Measurements from ENCODE around the gene GFOD2.
A peak's percentile ranks its signal among the peaks of the same experiment; 100 is the strongest.

Gene GFOD2

DNA sequence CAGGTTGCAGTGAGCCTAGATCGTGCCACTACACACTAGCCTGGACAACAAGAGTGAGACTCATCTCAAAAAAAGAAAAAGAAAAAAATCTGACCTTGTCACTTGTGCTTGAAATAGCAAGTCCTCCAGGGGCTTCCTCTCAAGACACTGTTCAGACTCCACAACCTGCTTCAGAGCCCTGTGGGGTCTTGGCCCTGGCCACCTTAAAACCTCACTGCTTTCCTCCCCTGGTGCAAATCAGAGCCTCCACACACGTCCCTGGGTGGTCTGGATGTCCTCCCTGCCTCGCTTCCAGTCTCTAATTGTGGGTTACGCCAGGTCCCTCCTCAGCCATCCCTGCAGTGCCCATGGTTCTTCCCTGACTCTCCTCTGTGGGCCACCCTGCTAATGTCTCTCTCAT, 63.8 kb downstream of the GFOD2 start:
- TF ChIP-seq ZC3H10 (CRISPR knock-in tag; IDR thresholded peaks at IDR 0.05) (no peak), ZNF565 (CRISPR knock-in tag; conservative IDR thresholded peaks at IDR 0.05; ENCODE audit: low read depth) (no peak), ZFP30 (CRISPR knock-in tag; IDR thresholded peaks at IDR 0.05) (no peak), SNAI2 (CRISPR knock-in tag; IDR thresholded peaks at IDR 0.05) (no peak), CSDC2 (CRISPR knock-in tag; IDR thresholded peaks at IDR 0.05) (no peak), GLIS3 (CRISPR knock-in tag; IDR thresholded peaks at IDR 0.05) (no peak), ISL1 (CRISPR knock-in tag; IDR thresholded peaks at IDR 0.05) (no peak), TCF4 (CRISPR knock-in tag; IDR thresholded peaks at IDR 0.05; ENCODE audit: borderline replicate concordance) (no peak), TOX (CRISPR knock-in tag; IDR thresholded peaks at IDR 0.05; ENCODE audit: borderline replicate concordance) (no peak)
- TF ChIP-seq, protein P1, sequence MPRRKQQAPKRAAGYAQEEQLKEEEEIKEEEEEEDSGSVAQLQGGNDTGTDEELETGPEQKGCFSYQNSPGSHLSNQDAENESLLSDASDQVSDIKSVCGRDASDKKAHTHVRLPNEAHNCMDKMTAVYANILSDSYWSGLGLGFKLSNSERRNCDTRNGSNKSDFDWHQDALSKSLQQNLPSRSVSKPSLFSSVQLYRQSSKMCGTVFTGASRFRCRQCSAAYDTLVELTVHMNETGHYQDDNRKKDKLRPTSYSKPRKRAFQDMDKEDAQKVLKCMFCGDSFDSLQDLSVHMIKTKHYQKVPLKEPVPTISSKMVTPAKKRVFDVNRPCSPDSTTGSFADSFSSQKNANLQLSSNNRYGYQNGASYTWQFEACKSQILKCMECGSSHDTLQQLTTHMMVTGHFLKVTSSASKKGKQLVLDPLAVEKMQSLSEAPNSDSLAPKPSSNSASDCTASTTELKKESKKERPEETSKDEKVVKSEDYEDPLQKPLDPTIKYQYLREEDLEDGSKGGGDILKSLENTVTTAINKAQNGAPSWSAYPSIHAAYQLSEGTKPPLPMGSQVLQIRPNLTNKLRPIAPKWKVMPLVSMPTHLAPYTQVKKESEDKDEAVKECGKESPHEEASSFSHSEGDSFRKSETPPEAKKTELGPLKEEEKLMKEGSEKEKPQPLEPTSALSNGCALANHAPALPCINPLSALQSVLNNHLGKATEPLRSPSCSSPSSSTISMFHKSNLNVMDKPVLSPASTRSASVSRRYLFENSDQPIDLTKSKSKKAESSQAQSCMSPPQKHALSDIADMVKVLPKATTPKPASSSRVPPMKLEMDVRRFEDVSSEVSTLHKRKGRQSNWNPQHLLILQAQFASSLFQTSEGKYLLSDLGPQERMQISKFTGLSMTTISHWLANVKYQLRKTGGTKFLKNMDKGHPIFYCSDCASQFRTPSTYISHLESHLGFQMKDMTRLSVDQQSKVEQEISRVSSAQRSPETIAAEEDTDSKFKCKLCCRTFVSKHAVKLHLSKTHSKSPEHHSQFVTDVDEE (CRISPR knock-in tag; IDR thresholded peaks at IDR 0.05) = no peak
- TF ChIP-seq, protein P2, sequence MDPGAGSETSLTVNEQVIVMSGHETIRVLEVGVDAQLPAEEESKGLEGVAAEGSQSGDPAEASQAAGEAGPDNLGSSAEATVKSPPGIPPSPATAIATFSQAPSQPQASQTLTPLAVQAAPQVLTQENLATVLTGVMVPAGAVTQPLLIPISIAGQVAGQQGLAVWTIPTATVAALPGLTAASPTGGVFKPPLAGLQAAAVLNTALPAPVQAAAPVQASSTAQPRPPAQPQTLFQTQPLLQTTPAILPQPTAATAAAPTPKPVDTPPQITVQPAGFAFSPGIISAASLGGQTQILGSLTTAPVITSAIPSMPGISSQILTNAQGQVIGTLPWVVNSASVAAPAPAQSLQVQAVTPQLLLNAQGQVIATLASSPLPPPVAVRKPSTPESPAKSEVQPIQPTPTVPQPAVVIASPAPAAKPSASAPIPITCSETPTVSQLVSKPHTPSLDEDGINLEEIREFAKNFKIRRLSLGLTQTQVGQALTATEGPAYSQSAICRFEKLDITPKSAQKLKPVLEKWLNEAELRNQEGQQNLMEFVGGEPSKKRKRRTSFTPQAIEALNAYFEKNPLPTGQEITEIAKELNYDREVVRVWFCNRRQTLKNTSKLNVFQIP (CRISPR knock-in tag; IDR thresholded peaks at IDR 0.05; ENCODE audit: borderline replicate concordance, low read depth) = no peak
- TF ChIP-seq, protein P3, sequence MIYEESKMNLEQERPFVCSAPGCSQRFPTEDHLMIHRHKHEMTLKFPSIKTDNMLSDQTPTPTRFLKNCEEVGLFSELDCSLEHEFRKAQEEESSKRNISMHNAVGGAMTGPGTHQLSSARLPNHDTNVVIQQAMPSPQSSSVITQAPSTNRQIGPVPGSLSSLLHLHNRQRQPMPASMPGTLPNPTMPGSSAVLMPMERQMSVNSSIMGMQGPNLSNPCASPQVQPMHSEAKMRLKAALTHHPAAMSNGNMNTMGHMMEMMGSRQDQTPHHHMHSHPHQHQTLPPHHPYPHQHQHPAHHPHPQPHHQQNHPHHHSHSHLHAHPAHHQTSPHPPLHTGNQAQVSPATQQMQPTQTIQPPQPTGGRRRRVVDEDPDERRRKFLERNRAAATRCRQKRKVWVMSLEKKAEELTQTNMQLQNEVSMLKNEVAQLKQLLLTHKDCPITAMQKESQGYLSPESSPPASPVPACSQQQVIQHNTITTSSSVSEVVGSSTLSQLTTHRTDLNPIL (CRISPR knock-in tag; IDR thresholded peaks at IDR 0.05; ENCODE audit: low read depth) = no peak
- no peak for ATAC-seq

DNA sequence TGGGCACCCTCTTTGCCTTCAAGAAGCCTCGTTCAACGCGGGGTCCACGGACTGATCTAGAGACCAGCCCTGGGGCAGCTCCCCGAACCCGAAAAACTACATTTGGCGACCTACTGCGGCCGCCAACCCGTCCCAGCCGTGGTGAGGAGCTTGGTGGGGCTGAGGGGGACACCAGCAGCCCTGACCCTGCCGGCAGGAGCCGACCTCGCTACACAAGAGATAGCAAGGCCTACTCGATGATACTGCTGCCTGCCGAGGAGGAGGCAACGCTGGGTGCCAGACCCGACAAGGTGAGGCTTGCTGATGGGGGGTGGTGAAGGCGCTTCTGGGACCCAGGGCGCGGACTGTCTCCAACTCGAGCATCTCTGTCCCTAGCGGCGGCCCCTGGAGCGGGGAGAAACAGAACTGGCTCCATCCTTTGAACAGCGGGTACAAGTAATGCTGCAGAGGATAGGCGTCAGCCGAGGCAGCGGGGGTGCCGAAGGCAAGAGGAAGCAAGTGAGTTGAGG, 64.7 kb downstream of the GFOD2 start:
- no peak for TF ChIP-seq CSDC2 (CRISPR knock-in tag; IDR thresholded peaks at IDR 0.05)
- TF ChIP-seq, protein P1 (CRISPR knock-in tag; IDR thresholded peaks at IDR 0.05) = no peak
- ATAC-seq = no peak

DNA sequence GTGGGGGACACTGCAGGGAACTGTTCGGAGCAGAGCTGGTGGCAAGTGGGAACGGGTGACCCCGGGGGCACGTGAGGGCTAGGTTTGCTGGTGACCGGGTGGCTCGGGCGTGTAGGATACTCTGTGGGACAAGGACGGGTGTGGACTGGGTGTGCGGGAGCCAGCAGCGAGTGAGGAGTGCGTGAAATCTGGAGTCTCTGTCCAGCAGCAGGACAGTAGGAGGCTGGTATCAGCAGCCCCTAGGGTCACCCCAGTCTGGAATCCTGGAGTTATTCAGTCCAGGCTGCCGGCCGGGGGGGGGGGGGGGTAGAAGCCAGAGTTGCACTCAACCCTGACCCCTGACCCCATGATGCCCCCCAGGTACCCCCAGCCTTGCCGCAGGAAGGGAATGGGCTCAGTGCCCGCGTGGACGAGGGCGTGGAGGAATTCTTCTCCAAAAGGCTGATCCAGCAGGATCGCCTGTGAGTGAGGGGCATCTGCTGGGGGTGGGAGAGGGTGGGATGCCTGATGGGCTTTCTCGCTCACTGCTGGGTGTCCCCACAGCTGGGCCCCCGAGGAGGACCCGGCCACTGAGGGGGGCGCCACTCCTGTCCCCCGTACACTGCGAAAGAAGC, 65.2 kb downstream of the GFOD2 start:
- peak; percentile 61 for ATAC-seq
- TF ChIP-seq TOX (CRISPR knock-in tag; IDR thresholded peaks at IDR 0.05; ENCODE audit: borderline replicate concordance) = no peak
- TF ChIP-seq ARNTL (CRISPR knock-in tag; IDR thresholded peaks at IDR 0.05; ENCODE audit: borderline replicate concordance, low read depth) = no peak
- no peak for TF ChIP-seq RARB (CRISPR knock-in tag; IDR thresholded peaks at IDR 0.05)
- TF ChIP-seq ZFP3 (CRISPR knock-in tag; IDR thresholded peaks at IDR 0.05) = peak; percentile 60; the same call in 1 of the 2 replicates
- TF ChIP-seq, protein P1 (CRISPR knock-in tag; IDR thresholded peaks at IDR 0.05) = no peak
- no peak for TF ChIP-seq ESRRG (CRISPR knock-in tag; IDR thresholded peaks at IDR 0.05)

Data from SK-N-SH treated with all-trans-retinoic acid at 6 μM for 48 hours (cell line).